ENCODE results near the gene CABLES2. TPM values are rescaled to one million over a fixed set of nuclear protein-coding genes. Genes with fewer than 3 reads are reported as not detected.

Gene CABLES2
- total and polyA plus RNA-seq, 2 of the 4 experiments (the other 2 are of a cell fraction), result 1.4 to 5.1 TPM

- no peak overlapping the region for H3K9ac ChIP-seq (ENCODE audit: low read depth, low read length)
- H3K56ac ChIP-seq (ENCODE audit: extremely low read depth, insufficient read depth, low read length), result no peak overlapping the region
- peaks cover 13% of the 10 kb centered on the region; the same call in 1 of the 2 replicates for H3K9me1 ChIP-seq (ENCODE audit: insufficient read depth, low read length)
- DNase-seq, result no peak
- H2BK5ac ChIP-seq (ENCODE audit: low read depth, low read length, poor library complexity, severe bottlenecking), result no peak overlapping the region
- no peak overlapping the region for H3K14ac ChIP-seq (replicated peaks; ENCODE audit: low read depth, low read length)
- H2AK5ac ChIP-seq (ENCODE audit: low read depth, low read length), result peak overlapping the region; percentile 58; the same call in 1 of the 2 replicates
- no peak overlapping the region for H4K5ac ChIP-seq (ENCODE audit: low read depth, low read length)
- 0 out of 4 replicates have a peak overlapping the region, but pooled peaks of 1 of the 2 experiments have one; percentile 19 for H4K8ac ChIP-seq (ENCODE audit: low read depth in 2 of 2, low read length in 2 of 2)
- H3K23ac ChIP-seq (ENCODE audit: low read depth, low read length), result no peak overlapping the region
- H4K20me1 ChIP-seq (ENCODE audit: insufficient read depth, low read length), result peaks cover 12% of the 10 kb centered on the region
- H3K9me3 ChIP-seq (ENCODE audit: control insufficient read depth, insufficient read depth, low read length), result no peaks in the 10 kb centered on the region
- H2BK20ac ChIP-seq (ENCODE audit: low read depth, low read length), result no peak overlapping the region; the same call in 1 of the 2 replicates
- intact Hi-C loops (cut with micrococcal nuclease), result no loop called here
- no peak overlapping the region for H2BK15ac ChIP-seq (ENCODE audit: low read depth, low read length)
- H3K36me3 ChIP-seq (ENCODE audit: control insufficient read depth, insufficient read depth, low read length), result no peaks in the 10 kb centered on the region
- POLR2A ChIA-PET (ENCODE audit: unreplicated experiment), result interaction anchor here (0.5 kb wide), 1 partner anchor 9 kb away, joined by 3 read pairs; no protein-coding TSS in a partner anchor
- no peak overlapping the region; the same call in 1 of the 2 replicates for H4K91ac ChIP-seq (ENCODE audit: insufficient read depth, low read depth, low read length)
- no peaks in the 10 kb centered on the region for H3K79me1 ChIP-seq (ENCODE audit: low read depth in 1 of 2, low read length in 2 of 2)
- H3K4me1 ChIP-seq (ENCODE audit: control insufficient read depth, insufficient read depth, low read length), result peaks cover 49% of the 10 kb centered on the region
- H3K4me3 ChIP-seq (ENCODE audit: insufficient read depth, low read depth, low read length), result no peak overlapping the region
- H2AFZ ChIP-seq (replicated peaks; ENCODE audit: low read length, poor library complexity), result peak overlapping the region; percentile 53
- dilution Hi-C loops (cut with HindIII; ENCODE audit: low sequenced_read_pairs, unreplicated experiment), result no loop called here
- no peak for ATAC-seq (ENCODE audit: low read depth)
- in situ Hi-C loops (cut with MboI; ENCODE audit: low sequenced_read_pairs), result no loop called here
- no peak overlapping the region for H3K27ac ChIP-seq (ENCODE audit: insufficient read depth, low read length)
- no peaks in the 10 kb centered on the region for H3K27me3 ChIP-seq (ENCODE audit: control insufficient read depth, insufficient read depth, low read length)
- no TSS peak for BruUV-seq (replicated peaks)
- H3K4me2 ChIP-seq (ENCODE audit: low read depth, low read length), result no peak overlapping the region
- 72% methylated on average over 10 of the region's 18 CpGs; no CpG with 5 or more reads in 1 of the 2 experiments for whole genome bisulfite sequencing, 2 experiments (ENCODE audit: extremely low coverage in 2 of 2, insufficient read length in 1 of 2)
- no peak overlapping the region for H3K18ac ChIP-seq (ENCODE audit: low read depth, low read length)
- CTCF ChIA-PET, result interaction anchor here (0.6 kb wide), 1 partner anchor 69 kb away, joined by 3 read pairs; the partner anchor contains the start of gene ADRM1
- H3K4ac ChIP-seq (ENCODE audit: low read depth, low read length), result peak overlapping the region; percentile 28; the same call in 1 of the 2 replicates
- peak overlapping the region; percentile 88 for H2AK9ac ChIP-seq (replicated peaks; ENCODE audit: low read depth, low read length, poor library complexity)
- peak overlapping the region; percentile 29; the same call in 1 of the 2 replicates for H2BK120ac ChIP-seq (ENCODE audit: low read depth, low read length)
- TF ChIP-seq RFX5 (IDR thresholded peaks at IDR 0.05; ENCODE audit: low read depth, low read length) (no peak), MXI1 (IDR thresholded peaks at IDR 0.05; ENCODE audit: borderline replicate concordance, low read depth, low read length) (no peak), MAFK (IDR thresholded peaks at IDR 0.05; ENCODE audit: low read depth, low read length) (no peak), FOS (IDR thresholded peaks at IDR 0.05; ENCODE audit: low read depth, low read length) (no peak), MAZ (IDR thresholded peaks at IDR 0.05; ENCODE audit: borderline replicate concordance, low read depth, low read length) (no peak), ELK1 (IDR thresholded peaks at IDR 0.05; ENCODE audit: borderline replicate concordance, low read depth, low read length) (no peak), NFE2L2 (IDR thresholded peaks at IDR 0.05; ENCODE audit: low read depth, low read length) (no peak), CHD1 (IDR thresholded peaks at IDR 0.05; ENCODE audit: low read depth, low read length) (no peak), RAD21 (IDR thresholded peaks at IDR 0.05; ENCODE audit: low read length) (no peak), CTCF (conservative IDR thresholded peaks at IDR 0.05; ENCODE audit: low read depth, low read length) (no peak), BHLHE40 (IDR thresholded peaks at IDR 0.05; ENCODE audit: low read depth, low read length) (no peak), CEBPB (IDR thresholded peaks at IDR 0.05; ENCODE audit: low read depth, low read length) (no peak), POLR2A (IDR thresholded peaks at IDR 0.05; ENCODE audit: low read depth, low read length) (no peak), SMC3 (IDR thresholded peaks at IDR 0.05; ENCODE audit: low read depth, low read length) (no peak), RCOR1 (IDR thresholded peaks at IDR 0.05; ENCODE audit: insufficient replicate concordance, low read length) (no peak)
These were observed 36.1 kb downstream of the CABLES2 start for GRCh38 chr20:62370807-62371587.

All from IMR-90 (cell line).